HG03469 (cell line): ENCODE measurements around the gene PLD6.
A peak's percentile ranks its signal among the peaks of the same experiment; 100 is the strongest.
"Not testable (repeated sequence)": the region's sequence is repeated elsewhere in the genome, so short reads cannot be mapped to it uniquely, and the experiment has no call there.

Source experiments
- ATAC-seq: cut with Tn5 transposase; IDR thresholded peaks from one replicate; pipeline ENCODE4 v1.9.1; 2021; ENCODE audit warnings: mild to moderate bottlenecking, moderate library complexity, moderate number of reproducible peaks; ENCODE audit not compliant: unreplicated experiment

PLD6 gene

GRCh38 chr17:17206124-17206912, at the start of gene PLD6:
Gene PLD6 (minus strand): TSS chr17:17206333. CDS start chr17:17206286, 47 bp downstream.
- ATAC-seq = no peak

DNA sequence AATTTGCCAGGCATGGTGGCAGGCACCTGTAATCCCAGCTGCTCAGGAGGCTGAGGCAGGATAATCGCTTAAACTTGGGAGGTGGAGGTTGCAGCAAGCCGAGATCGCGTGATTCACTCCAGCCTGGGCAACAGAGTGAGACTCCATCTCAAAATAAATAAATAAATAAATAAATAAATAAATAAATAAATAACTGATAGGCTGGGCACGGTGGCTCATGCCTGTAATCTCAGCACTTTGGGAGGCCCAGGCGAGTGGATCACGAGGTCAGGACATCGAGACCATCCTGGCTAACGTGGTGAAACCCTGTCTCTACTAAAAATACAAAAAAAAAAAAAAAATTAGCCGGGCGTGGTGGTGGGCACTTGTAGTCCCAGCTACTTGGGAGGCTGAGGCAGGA, 49.6 kb upstream of the PLD6 start:
- ATAC-seq = not testable (repeated sequence)

GRCh38 chr17:17254036-17254435, 47.9 kb upstream of the PLD6 start:
- ATAC-seq = no peak

- no peak for ATAC-seq
Measured at GRCh38 chr17:17253406-17253805, 47.3 kb upstream of the PLD6 start.

- no peak for ATAC-seq
Measured at GRCh38 chr17:17252149-17252661, 46.1 kb upstream of the PLD6 start.

- ATAC-seq = no peak
Measured at GRCh38 chr17:17246879-17247278, 40.7 kb upstream of the PLD6 start.

GRCh38 chr17:17243163-17243562, 37.0 kb upstream of the PLD6 start:
- no peak for ATAC-seq

DNA sequence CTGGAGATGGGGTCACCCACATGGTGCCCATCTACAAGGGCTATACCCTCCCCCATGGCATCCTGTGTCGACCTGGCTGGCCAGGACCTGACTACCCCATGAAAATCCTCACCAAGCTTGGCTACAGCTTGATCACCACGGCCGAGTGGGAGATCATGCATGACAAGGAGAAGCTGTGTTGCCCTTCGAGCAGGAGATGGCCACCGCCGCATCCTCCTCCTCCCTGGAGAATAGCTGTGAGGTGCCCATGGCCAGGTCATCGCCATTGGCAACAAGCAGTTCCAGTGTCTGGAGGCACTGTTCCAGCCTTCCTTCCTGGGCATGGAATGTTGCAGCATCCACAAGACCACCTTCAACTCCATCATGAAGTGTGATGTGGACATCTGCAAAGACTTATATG, 36.1 kb upstream of the PLD6 start:
- no peak for ATAC-seq

DNA sequence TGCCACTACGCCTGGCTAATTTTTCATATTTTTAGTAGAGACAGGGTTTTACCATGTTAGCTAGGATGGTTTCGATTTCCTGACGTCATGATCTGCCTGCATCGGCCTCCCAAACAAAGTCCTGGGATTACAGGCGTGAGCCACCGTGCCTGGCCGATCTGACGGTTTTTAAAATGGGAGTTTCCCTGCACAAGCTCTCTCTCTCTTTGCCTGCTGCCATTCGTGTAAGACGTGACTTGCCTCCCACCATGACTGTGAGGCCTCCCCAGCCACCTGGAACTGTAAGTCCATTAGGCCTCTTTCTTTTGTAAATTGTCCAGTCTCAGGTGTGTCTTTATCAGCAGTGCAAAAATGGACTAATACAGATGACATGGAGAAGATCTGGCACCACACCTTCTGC, 35.5 kb upstream of the PLD6 start:
- no peak for ATAC-seq

- no peak for ATAC-seq
Measured at GRCh38 chr17:17239832-17240231, 33.7 kb upstream of the PLD6 start.

DNA sequence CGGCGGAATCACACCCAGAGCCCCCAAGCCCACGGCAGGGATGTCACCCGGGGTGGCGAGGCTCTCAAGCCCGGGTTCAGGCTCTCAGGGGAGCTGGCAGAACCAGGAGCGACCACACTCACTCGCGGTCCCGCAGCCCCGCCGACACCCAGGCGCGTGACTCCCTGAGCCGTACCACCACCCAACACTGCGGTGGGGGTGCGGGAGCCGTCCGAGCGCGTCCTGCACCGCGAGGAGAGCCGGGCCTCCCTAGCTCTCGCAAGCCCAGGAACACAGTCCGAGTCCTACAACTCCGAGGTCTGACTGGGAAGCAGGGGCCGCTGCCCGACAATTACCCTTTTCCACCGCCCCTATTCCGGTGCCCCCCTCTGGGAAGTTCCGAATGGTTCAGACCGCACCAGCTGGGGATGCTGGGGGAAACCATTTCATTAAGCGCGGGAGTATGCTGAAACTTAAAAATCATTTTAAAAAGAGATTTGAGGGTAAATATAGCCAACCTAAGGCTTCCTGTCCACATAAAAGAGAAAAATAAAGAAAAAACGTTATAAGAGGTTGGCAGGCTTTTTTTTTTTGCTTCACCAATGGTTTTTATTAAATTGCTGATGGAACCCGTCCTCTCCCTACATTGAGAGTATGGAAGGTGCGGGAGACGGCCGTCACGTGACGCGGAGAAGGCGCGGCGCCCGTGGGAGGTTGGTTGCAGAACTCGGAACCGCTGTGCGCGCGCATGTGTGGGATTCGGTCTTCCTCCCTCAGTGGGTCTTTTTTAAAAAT, 31.1 kb upstream of the PLD6 start, which contains the start of gene FLCN:
Gene FLCN, minus strand, starts transcription at position 143 of the 774 bp plus-strand sequence. CDS start 9,031 bp downstream, outside the sequence.
- ATAC-seq = peak; percentile 52

DNA sequence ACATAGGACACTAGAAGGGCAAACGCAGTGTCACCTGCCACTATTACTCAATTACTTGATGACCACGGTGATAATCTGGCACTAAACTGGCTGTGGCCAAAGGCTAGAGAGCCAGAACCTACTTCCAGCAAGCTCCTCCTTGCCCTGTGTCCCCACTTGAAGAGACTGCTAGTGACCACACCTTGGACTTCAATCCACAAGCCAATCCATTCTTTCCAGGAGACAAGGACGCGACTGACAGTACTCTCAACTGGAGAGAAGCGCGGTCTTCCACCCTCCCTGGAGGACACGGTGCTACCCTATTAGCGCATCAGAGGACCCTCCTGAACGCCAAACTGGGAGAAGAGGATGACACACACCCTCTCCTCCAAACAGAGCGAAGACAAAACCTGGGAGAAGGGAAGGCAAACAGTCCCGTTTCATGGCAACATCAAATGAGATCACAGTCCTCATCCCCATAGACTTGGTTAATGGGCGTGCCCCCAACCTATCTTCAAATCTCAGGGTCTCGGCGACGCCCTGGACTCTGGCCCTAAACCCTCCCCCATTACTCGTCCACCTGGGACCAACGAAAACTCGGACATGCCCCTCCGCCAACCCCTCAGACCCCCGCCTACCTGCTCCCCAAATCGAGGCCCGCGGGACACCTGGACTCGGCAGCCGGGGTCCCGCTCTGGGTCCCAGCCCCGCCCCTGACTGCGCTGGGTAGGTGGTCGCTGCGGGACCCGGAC, 30.3 kb upstream of the PLD6 start:
- ATAC-seq = no peak

- ATAC-seq = no peak
Measured at GRCh38 chr17:17235212-17236174, 29.4 kb upstream of the PLD6 start.

DNA sequence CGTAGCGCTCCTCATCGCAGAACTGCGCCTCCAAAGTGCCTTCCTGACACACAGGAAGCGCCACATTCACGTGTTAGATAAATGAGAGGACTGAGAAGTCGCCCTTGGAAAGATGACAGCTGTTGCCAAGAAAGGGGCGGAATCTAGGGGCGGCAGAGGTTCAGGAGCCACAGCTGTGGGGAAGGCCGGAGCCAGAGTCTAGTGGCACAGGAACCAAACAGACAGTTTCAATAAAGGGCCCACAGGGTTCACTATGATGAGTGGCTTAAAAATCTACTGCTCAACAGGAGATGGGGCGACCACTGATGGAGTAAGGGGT, 26.1 kb upstream of the PLD6 start:
- no peak for ATAC-seq

DNA sequence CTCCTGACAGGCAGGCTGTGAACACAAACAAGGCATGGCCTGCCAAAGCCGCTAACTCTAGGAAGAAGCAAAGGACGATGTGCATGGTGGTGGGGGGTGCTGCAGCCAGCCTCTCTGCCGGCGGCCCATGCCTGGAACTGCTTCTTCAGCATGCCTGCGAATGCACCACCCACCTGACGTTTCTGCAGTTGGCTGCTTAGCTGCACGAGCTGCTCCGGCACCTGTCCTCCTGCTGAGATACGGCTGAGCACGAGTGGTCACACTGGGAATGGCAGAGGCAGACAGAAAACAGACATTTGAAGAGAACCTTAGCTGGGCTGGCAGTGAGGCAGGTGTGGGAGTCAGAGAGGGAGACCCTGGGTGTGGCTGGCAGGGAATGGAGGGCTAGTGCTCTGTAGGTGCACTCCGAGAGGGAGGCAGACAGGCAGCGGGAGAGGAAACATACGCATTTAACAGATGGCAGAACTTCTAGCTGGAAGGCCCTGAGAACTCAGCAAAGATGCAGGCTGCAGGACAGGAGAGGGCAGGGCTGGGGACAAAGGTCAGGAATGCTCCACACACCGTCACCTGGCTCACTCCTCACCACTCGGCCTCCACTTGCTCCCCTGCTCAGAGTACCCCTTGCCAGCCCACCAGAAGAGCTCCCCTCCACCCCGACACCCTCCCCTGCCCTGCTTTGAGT, 25.6 kb upstream of the PLD6 start:
- ATAC-seq = no peak

- no peak for ATAC-seq
Measured at GRCh38 chr17:17229416-17230384, 23.6 kb upstream of the PLD6 start.

DNA sequence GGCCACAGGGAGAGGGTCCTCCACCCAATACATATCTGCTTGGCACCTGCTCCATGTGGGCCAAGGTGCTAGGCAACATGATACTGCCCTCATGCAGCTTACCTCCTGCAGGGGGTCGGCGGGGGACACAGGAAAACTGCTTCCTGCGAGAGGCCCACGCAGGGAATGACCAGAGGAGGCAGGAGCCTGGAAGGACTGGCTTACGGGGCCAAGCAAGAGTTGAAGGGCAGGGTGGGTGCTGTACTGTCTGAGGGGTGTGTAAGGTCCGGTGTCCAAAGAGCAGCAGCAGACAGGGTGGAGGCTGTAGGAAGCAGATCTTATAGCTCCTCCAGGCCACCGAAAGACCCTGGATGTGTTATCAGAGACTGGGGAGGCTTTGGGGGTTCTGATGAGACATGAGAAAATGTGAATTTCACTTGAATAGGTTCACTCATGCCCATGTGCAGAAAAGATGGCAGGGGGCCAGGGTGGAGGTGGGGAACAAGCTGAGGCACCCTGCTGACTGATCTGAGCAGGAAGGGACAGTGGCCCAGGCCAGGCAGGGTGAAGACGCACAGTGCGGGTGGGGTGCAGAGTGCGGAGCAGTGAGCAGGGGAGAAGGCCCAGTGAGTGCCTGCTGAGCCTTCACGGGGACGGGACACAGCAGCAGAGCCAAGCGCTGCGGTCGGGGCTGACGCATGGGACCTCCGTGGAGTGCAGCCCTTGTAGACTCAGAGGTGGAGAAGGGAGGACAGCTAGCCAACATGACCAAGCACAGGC, 22.6 kb upstream of the PLD6 start:
- ATAC-seq = no peak
